ENCODE results near the gene ANKRD34A. TPM values are rescaled to one million over a fixed set of nuclear protein-coding genes. Genes with fewer than 3 reads are reported as not detected.

Gene ANKRD34A
- total and polyA plus RNA-seq, 4 donors, result 0.06 to 0.17 (median 0.13) TPM; not detected in 1

DNA sequence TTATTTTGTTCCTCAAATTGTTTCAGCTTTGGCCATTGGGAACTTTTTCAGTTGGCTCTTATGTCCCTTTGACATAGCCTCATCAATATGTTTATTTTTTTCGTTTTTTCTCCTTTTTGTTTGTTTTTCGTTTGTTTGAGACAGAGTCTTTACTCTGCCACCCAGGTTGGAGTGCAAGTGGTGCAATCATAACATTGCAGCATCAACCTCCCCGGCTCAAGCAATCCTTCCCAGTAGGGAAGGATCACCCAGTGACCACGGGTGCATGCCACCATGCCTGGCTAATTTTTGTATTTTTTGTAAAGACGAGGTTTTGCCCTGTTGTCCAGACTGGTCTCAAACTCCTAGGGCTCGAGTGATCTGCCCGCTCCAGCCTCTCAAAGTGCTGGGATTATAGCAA is 8.2 kb upstream of the ANKRD34A start (continued):
- TF ChIP-seq FOXA1 (IDR thresholded peaks at IDR 0.05), result peak; percentile 74

DNA sequence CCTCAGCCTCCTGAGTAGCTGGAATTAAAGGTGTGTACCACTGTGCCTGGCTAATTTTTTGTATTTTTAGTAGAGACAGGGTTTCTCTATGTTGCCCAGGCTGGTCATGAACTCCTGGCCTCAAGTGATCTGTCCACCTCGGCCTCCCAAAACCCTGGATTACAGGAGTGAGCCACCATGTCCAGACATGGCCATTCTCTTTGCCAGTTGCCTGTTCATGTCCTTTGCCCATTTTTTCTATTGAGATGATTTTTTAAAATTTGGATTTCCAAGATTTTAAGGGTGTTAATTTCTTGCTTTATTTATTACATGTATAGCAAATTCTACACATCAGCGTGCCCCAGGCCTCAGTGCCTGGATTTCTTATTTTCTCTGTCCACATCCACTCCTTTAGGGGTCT is 2.9 kb upstream of the ANKRD34A start:
- 100% methylated on average over 2 of the region's 2 CpGs for WGBS
- TF ChIP-seq, protein P1, sequence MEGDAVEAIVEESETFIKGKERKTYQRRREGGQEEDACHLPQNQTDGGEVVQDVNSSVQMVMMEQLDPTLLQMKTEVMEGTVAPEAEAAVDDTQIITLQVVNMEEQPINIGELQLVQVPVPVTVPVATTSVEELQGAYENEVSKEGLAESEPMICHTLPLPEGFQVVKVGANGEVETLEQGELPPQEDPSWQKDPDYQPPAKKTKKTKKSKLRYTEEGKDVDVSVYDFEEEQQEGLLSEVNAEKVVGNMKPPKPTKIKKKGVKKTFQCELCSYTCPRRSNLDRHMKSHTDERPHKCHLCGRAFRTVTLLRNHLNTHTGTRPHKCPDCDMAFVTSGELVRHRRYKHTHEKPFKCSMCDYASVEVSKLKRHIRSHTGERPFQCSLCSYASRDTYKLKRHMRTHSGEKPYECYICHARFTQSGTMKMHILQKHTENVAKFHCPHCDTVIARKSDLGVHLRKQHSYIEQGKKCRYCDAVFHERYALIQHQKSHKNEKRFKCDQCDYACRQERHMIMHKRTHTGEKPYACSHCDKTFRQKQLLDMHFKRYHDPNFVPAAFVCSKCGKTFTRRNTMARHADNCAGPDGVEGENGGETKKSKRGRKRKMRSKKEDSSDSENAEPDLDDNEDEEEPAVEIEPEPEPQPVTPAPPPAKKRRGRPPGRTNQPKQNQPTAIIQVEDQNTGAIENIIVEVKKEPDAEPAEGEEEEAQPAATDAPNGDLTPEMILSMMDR (IDR thresholded peaks at IDR 0.05; ENCODE audit: low read depth, low read length, missing input control), result no peak
- H3K36me3 ChIP-seq (ENCODE audit: control insufficient read depth in 4 of 4, insufficient read depth in 3 of 4, low read depth in 1 of 4, low read length in 3 of 4), result no peaks in the 10 kb centered on the region
- DNase-seq (ENCODE audit: low spot score), result no peak
- peaks cover 2 to 30% (median 15%) of the 10 kb centered on the region in 4 donors for H3K4me1 ChIP-seq (ENCODE audit: control insufficient read depth in 4 of 4, insufficient read depth in 4 of 4, low read length in 3 of 4)
- no peak overlapping the region for H3K9ac ChIP-seq (ENCODE audit: low read depth in 1 of 2, low read length in 2 of 2)
- H3K9me3 ChIP-seq (ENCODE audit: control insufficient read depth in 4 of 4, low read length in 3 of 4), result peaks cover 0 to 3% (median under 1%) of the 10 kb centered on the region in 4 donors
- H3K27ac ChIP-seq (ENCODE audit: low read depth in 1 of 2, low read length in 2 of 2), result no peak overlapping the region
- H3K27me3 ChIP-seq (ENCODE audit: control insufficient read depth in 4 of 4, insufficient read depth in 4 of 4, low read length in 3 of 4), result no peaks in the 10 kb centered on the region
- no peak overlapping the region for H3K4me3 ChIP-seq (ENCODE audit: low read depth in 1 of 3, low read length in 3 of 3)

DNA sequence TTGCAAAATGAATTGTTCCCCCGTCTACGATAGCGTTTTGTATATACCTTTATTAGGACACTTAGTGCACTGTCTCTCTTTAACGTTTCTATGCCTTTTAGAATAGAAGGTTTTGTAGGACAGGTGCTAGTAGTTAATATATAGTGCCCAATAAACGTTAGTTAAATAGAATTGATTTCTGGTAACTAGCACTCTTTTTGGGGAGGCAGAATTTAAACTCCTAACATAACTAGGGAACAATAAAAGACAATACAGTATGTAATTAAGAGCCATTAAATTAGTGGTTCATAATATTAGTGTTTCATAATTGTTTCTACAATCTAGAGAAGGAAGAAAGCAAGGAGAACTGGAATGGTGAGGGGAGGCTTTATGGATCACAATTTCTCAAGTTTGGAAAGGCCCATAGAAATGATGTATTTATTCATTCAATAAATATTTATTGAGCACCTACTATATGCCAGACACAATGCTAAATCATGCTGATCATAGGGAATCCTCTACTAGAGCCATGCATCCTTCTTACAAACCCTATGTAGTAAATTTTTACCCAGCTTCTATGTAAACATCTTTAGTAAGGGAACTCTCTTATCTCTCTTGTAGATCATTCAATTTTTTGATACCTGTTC is 857 bp upstream of the ANKRD34A start:
- TF ChIP-seq, protein P1 (IDR thresholded peaks at IDR 0.05; ENCODE audit: low read depth, low read length, missing input control), result no peak
- TF ChIP-seq FOXA2 (IDR thresholded peaks at IDR 0.05) (no peak), HNF4A (conservative IDR thresholded peaks at IDR 0.05) (no peak), GABPA (IDR thresholded peaks at IDR 0.05 in 1 of 2, conservative IDR thresholded peaks at IDR 0.05 in 1 of 2) (no peak), HNF4G (IDR thresholded peaks at IDR 0.05) (no peak), EGR1 (IDR thresholded peaks at IDR 0.05; ENCODE audit: low read depth in 2 of 2) (no peak), FOXA1 (IDR thresholded peaks at IDR 0.05) (no peak), JUND (IDR thresholded peaks at IDR 0.05) (no peak), RXRA (IDR thresholded peaks at IDR 0.05) (no peak)
- TF ChIP-seq, protein P2, sequence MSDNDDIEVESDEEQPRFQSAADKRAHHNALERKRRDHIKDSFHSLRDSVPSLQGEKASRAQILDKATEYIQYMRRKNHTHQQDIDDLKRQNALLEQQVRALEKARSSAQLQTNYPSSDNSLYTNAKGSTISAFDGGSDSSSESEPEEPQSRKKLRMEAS (IDR thresholded peaks at IDR 0.05), result no peak
- TF ChIP-seq, protein P3, sequence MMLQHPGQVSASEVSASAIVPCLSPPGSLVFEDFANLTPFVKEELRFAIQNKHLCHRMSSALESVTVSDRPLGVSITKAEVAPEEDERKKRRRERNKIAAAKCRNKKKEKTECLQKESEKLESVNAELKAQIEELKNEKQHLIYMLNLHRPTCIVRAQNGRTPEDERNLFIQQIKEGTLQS (IDR thresholded peaks at IDR 0.05), result no peak
- Histone ChIP-seq H3K4me1 (ENCODE audit: control insufficient read depth in 4 of 4, insufficient read depth in 4 of 4, low read length in 3 of 4) (peaks cover 8 to 43% (median 30%) of the 10 kb centered on the region in 4 donors), H3K4me3 (ENCODE audit: low read depth in 1 of 3, low read length in 3 of 3) (peak overlapping the region; percentile 64 to 92 (median 82)), H3K9ac (ENCODE audit: low read depth in 1 of 2, low read length in 2 of 2) (peak overlapping the region; percentile 69 to 89), H3K27me3 (ENCODE audit: control insufficient read depth in 4 of 4, insufficient read depth in 4 of 4, low read length in 3 of 4) (no peaks in the 10 kb centered on the region), H3K27ac (ENCODE audit: low read depth in 1 of 2, low read length in 2 of 2) (peak overlapping the region in 1 of 2 donors; percentile 81), H3K36me3 (ENCODE audit: control insufficient read depth in 4 of 4, insufficient read depth in 3 of 4, low read depth in 1 of 4, low read length in 3 of 4) (no peaks in the 10 kb centered on the region), H3K9me3 (ENCODE audit: control insufficient read depth in 4 of 4, low read length in 3 of 4) (peaks cover 0 to 3% (median under 1%) of the 10 kb centered on the region in 4 donors)
- DNase-seq (ENCODE audit: low spot score), result no peak
- WGBS, result under 1% methylated on average over 5 of the region's 5 CpGs

Measured in liver (tissue), 9 donors.